GM12878 (cell line): ENCODE data around the gene RANBP3. TPM values are rescaled to one million over a fixed set of nuclear protein-coding genes. Genes with fewer than 3 reads are reported as not detected.

Experiments used
- ATAC-seq: fragments of 200-7000 bp; cut with Tn5 transposase; 3 replicates; pipeline ENCODE4 v1.9.1; 2020; ENCODE audit warnings: mild to moderate bottlenecking, moderate library complexity
- BruUV-seq: library from RNA; stranded (reverse); fragments of 400-500 nt; replicated peaks from 2 replicates; lab custom pipeline; 2021; lab: Mats Ljungman, UMichigan
- CTCF ChIA-PET: fragments of 300-600 bp; sonication (Branson Sonifier 250); formaldehyde crosslinking; extraction: SDS; loops from one replicate; lab custom pipeline; 2021; ENCODE audit warnings: inconsistent platforms; lab: Yijun Ruan, JAX
- POLR2A ChIA-PET: fragments of 350-600 bp; formaldehyde crosslinking; extraction: SDS; loops from one replicate; lab custom pipeline; 2021; ENCODE audit warnings: inconsistent platforms; lab: Charles Lee
- RAD21 ChIA-PET: fragments of 300-600 bp; sonication (Branson Sonifier 250); formaldehyde crosslinking; loops from one replicate; lab custom pipeline; 2023; ENCODE audit warnings: antibody characterized with exemption; ENCODE audit not compliant: unreplicated experiment; lab: Charles Lee
- SMC1A ChIA-PET: fragments of 300-600 bp; sonication (Branson Sonifier 250); formaldehyde crosslinking; loops from one replicate; lab custom pipeline; 2023; ENCODE audit not compliant: unreplicated experiment, uncharacterized antibody; lab: Charles Lee
- DNase-seq: peaks from one replicate; pipeline ENCODE4 v3.0.0-alpha.2; 2011; ENCODE audit warnings: low read depth, low spot score
- FAIRE-seq: peaks from 3 replicates; lab custom pipeline; 2011; peaks lifted over from hg19 to GRCh38; lab: Jason Lieb, UNC
- H2AFZ ChIP-seq: 2 replicates; pipeline ENCODE4 v1.6.0; 2011; ENCODE audit warnings: low read depth, low read length, control low read depth; ENCODE audit not compliant: control insufficient read depth
- H3K27ac ChIP-seq: 2 replicates; pipeline ENCODE4 v1.5.1; 2011; ENCODE audit warnings: control low read depth; ENCODE audit not compliant: control insufficient read depth, insufficient read depth
- H3K27me3 ChIP-seq, 2 experiments: replicated peaks in 1 of 2; 2 replicates each; pipeline versions ENCODE4 v1.6.0 to v1.6.1; 2011; ENCODE audit warnings: low read length in 1 of 2; ENCODE audit not compliant: control insufficient read depth in 2 of 2, insufficient read depth in 2 of 2
- H3K36me3 ChIP-seq, 2 experiments: 2 replicates each; pipeline ENCODE4 v1.5.1; 2011; ENCODE audit warnings: low read length in 1 of 2; ENCODE audit not compliant: control insufficient read depth in 2 of 2, insufficient read depth in 2 of 2
- H3K4me1 ChIP-seq: 2 replicates; pipeline ENCODE4 v1.6.1; 2011; ENCODE audit warnings: mild to moderate bottlenecking, low read length, moderate library complexity, mixed read lengths; ENCODE audit not compliant: control insufficient read depth, insufficient read depth
- H3K4me2 ChIP-seq: 2 replicates; pipeline ENCODE4 v1.6.0; 2011; ENCODE audit warnings: control low read depth; ENCODE audit not compliant: control insufficient read depth, insufficient read depth
- H3K4me3 ChIP-seq: fragments of 200-600 bp; sonication (generic); 2 replicates; pipeline ENCODE4 v1.5.1; 2016
- H3K79me2 ChIP-seq: 2 replicates; pipeline ENCODE4 v1.6.0; 2011; ENCODE audit warnings: low read length; ENCODE audit not compliant: control insufficient read depth, insufficient read depth
- H3K9ac ChIP-seq: 2 replicates; pipeline ENCODE4 v1.8.0; 2011; ENCODE audit warnings: low read length, control low read depth, mixed read lengths; ENCODE audit not compliant: control insufficient read depth, insufficient read depth
- H3K9me3 ChIP-seq: replicated peaks from 3 replicates; pipeline ENCODE4 v1.5.1; 2011; ENCODE audit warnings: mild to moderate bottlenecking, low read length; ENCODE audit not compliant: control insufficient read depth, insufficient read depth
- H4K20me1 ChIP-seq: 2 replicates; pipeline ENCODE4 v1.6.0; 2011; ENCODE audit not compliant: control insufficient read depth, insufficient read depth
- ATF7 ChIP-seq: fragments of 450-650 bp; IDR thresholded peaks from 2 replicates; pipeline ENCODE4 v1.6.1; 2016; ENCODE audit warnings: low read depth, mild to moderate bottlenecking
- CBX5 ChIP-seq: sonication (generic); IDR thresholded peaks from 2 replicates; pipeline ENCODE4 v1.6.1; 2016; ENCODE audit warnings: low read depth, moderate library complexity, mild to moderate bottlenecking, inconsistent platforms
- CHD2 ChIP-seq: IDR thresholded peaks from 2 replicates; pipeline ENCODE4 v1.6.1; 2011; ENCODE audit warnings: low read depth, low read length, improper control_type of control experiment, borderline replicate concordance
- CREM ChIP-seq: IDR thresholded peaks from 2 replicates; pipeline ENCODE4 v1.6.1; 2014; ENCODE audit warnings: antibody characterized with exemption, low read depth
- FOXK2 ChIP-seq: fragments of 450-650 bp; IDR thresholded peaks from 2 replicates; pipeline ENCODE4 v1.6.1; 2017; ENCODE audit warnings: mild to moderate bottlenecking, moderate library complexity
- KAT2A ChIP-seq: conservative IDR thresholded peaks from 2 replicates; pipeline ENCODE4 v1.6.1; 2011; ENCODE audit warnings: low read depth, low read length; ENCODE audit not compliant: control insufficient read depth
- KDM1A ChIP-seq: fragments of 200-600 bp; sonication (generic); IDR thresholded peaks from 2 replicates; pipeline ENCODE4 v1.6.1; 2016; ENCODE audit warnings: borderline replicate concordance
- KLF5 ChIP-seq: fragments of 450-650 bp; IDR thresholded peaks from 2 replicates; pipeline ENCODE4 v1.6.1; 2014; ENCODE audit warnings: mild to moderate bottlenecking; ENCODE audit not compliant: partially characterized antibody
- MXI1 ChIP-seq: fragments of 150-350 bp; IDR thresholded peaks from 2 replicates; pipeline ENCODE4 v1.6.1; 2011; ENCODE audit warnings: low read depth, mild to moderate bottlenecking, inconsistent platforms, low read length, improper control_type of control experiment
- NR2C2 ChIP-seq: IDR thresholded peaks from 2 replicates; pipeline ENCODE4 v1.6.1; 2011; ENCODE audit warnings: borderline replicate concordance, low read depth; ENCODE audit not compliant: control insufficient read depth, insufficient read length
- PML ChIP-seq: IDR thresholded peaks from 2 replicates; pipeline ENCODE4 v1.6.1; 2012; ENCODE audit warnings: low read length, inconsistent platforms
- RELB ChIP-seq: fragments of 450-650 bp; IDR thresholded peaks from 2 replicates; pipeline ENCODE4 v1.6.1; 2017; ENCODE audit warnings: low read depth, mild to moderate bottlenecking, moderate library complexity
- SIX5 ChIP-seq: IDR thresholded peaks from 2 replicates; pipeline ENCODE4 v1.6.1; 2011; ENCODE audit warnings: mild to moderate bottlenecking, low read depth, low read length, moderate library complexity; ENCODE audit not compliant: severe bottlenecking
- SKIL ChIP-seq: fragments of 450-650 bp; IDR thresholded peaks from 2 replicates; pipeline ENCODE4 v1.6.1; 2017; ENCODE audit warnings: mild to moderate bottlenecking, low read depth, inconsistent platforms; ENCODE audit not compliant: poor library complexity, severe bottlenecking
- ZNF217 ChIP-seq: fragments of 450-650 bp; IDR thresholded peaks from 2 replicates; pipeline ENCODE4 v1.6.1; 2017; ENCODE audit warnings: antibody characterized with exemption, mild to moderate bottlenecking
- WGBS: methylation state at CpG from one replicate; pipeline ENCODE4 v1.1.6; 2016; ENCODE audit warnings: low lambda C conversion rate; ENCODE audit not compliant: insufficient replicate concordance, insufficient coverage; ENCODE audit errors: missing lambda C conversion rate; 5-methylcytosine and 5-hydroxymethylcytosine counted together
- in situ Hi-C: fragments of 300-500 bp; cut with MboI; formaldehyde crosslinking; loops from 9 replicates; pipeline ENCODE4 v1.14.3; 2018; ENCODE audit warnings: mixed read lengths
- intact Hi-C: fragments of 100-400 bp; cut with micrococcal nuclease; formaldehyde crosslinking; loops from one replicate; pipeline ENCODE4 v1.14.2; 2022; ENCODE audit not compliant: unreplicated experiment
- polyA plus RNA-seq, 11 experiments: library from polyadenylated mRNA; depleted of rRNA in 4 of 11; unstranded in 6 of 11; stranded (reverse) in 5 of 11; fragments of >200 nt; fragmentation: Nextera tagmentation in 4 of 11; fragmentation: Illumina TruSeq in 1 of 11; extraction: Ambion mirVana in 4 of 11; extraction: Trizol in 1 of 11; gene quantifications; 1 replicate in 1 of 11; 2 replicates in 10 of 11; pipeline versions ENCODE4 v1.2.1 to v1.2.3, GENCODE V29; 2011 to 2016; ENCODE audit warnings: inconsistent platforms in 2 of 11, missing spikeins in 2 of 11, low read depth in 1 of 11
- total RNA-seq, 4 experiments: library from RNA; depleted of rRNA in 3 of 4; stranded (reverse); fragments of >200 nt in 3 of 4; fragmentation: Illumina TruSeq in 1 of 4; extraction: Trizol in 1 of 4; gene quantifications; 2 replicates each; pipeline versions ENCODE4 v1.2.1 to v1.2.3, GENCODE V29; 2013 to 2021
- TF ChIP-seq, protein P1 (sequence below): fragments of 450-650 bp; IDR thresholded peaks from 2 replicates; pipeline ENCODE4 v1.6.1; 2018; ENCODE audit warnings: mild to moderate bottlenecking, low read depth, moderate library complexity; ENCODE audit not compliant: partially characterized antibody

RANBP3 gene
- total and polyA plus RNA-seq, 10 of the 15 experiments (the other 5 are each of a cell fraction or from before 2014, with no cell fraction given) = 1.1 to 81.6 (median 60.0) TPM

DNA sequence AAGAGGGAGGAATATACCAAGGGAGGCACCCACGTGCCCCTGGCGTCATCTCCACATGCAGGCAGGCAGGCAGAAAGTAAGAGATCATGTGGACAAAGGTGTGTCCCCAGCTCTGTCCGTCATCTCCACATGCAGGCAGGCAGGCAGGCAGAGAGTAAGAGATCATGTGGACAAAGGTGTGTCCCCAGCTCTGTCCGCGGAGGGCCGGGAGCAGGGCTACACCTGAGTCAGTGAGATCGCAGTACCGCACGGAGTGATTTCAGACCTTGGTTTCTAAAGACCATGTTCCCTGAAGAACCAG lies 41.7 kb downstream of the RANBP3 start (continued):
- no peak for TF ChIP-seq MXI1
- TF ChIP-seq, all 136 proteins: peak for 0

DNA sequence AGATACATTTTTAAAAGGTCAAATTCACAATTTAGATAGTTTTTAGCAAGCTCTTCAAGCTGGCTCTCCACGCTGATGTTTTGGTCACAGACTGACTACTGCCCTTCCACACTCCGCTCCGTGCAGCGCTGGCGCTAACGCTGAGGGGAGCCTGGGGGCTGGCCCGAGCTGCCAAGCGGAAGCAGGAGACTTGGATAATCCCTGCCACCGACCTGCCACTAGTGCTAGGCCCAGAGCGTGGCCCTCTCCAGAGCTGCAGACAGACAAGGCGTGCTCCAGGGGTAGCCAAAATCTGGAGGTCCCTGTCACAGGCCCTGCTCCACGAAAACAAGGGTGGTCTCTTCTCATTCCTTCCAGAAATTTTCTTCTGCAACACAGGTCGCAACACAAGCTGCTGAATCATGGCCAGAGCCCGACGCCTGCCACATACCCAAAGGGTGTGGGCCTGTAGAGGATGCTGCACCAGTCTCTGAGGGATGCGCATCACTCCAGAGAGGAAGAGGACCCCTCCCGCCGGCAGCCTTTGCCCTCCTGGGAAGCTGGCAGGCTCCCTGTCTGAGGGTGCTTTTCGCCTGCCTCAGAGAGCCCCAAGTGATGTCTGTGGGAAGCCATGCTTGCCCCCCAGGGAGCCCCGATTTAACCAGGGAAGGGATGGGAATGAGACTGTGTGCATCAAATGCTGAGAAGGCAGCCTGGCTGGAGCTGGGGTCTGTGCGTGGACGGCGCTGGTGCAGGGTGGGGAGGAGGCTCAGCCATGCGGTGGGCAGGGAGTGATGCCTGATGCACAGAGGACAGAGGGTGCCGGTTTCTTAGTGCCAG lies 42.3 kb downstream of the RANBP3 start:
- RAD21 ChIA-PET = interaction anchor here (0.6 kb wide), 1 partner anchor 33 kb away, joined by 3 read pairs; no protein-coding TSS in a partner anchor
- Histone ChIP-seq H3K36me3 (peaks cover 10 to 40% of the 10 kb centered on the region in 2 experiments; a peak in 3 of 4 replicates), H3K27ac (no peak overlapping the region), H3K9ac (no peak overlapping the region), H2AFZ (no peak overlapping the region), H3K4me1 (no peaks in the 10 kb centered on the region), H3K9me3 (no peaks in the 10 kb centered on the region), H4K20me1 (no peaks in the 10 kb centered on the region), H3K4me2 (no peak overlapping the region), H3K27me3 (no peaks in the 10 kb centered on the region), H3K4me3 (no peak overlapping the region), H3K79me2 (no peaks in the 10 kb centered on the region)
- FAIRE-seq (no peak), DNase-seq (no peak), ATAC-seq (no peak)
- SMC1A ChIA-PET = no interaction called here
- intact Hi-C loops (no loop called here), in situ Hi-C loops (no loop called here)
- WGBS = 97% methylated on average over 25 of the region's 25 CpGs
- POLR2A ChIA-PET = no interaction called here
- BruUV-seq = no TSS peak
- CTCF ChIA-PET = no interaction called here
- TF ChIP-seq CBX5 (no peak), KAT2A (no peak), NR2C2 (no peak), SIX5 (no peak), KLF5 (no peak), KDM1A (no peak), ZNF217 (no peak), ATF7 (no peak), CREM (no peak), SKIL (no peak), CHD2 (no peak), RELB (no peak), FOXK2 (no peak), PML (no peak)
- TF ChIP-seq, protein P1, sequence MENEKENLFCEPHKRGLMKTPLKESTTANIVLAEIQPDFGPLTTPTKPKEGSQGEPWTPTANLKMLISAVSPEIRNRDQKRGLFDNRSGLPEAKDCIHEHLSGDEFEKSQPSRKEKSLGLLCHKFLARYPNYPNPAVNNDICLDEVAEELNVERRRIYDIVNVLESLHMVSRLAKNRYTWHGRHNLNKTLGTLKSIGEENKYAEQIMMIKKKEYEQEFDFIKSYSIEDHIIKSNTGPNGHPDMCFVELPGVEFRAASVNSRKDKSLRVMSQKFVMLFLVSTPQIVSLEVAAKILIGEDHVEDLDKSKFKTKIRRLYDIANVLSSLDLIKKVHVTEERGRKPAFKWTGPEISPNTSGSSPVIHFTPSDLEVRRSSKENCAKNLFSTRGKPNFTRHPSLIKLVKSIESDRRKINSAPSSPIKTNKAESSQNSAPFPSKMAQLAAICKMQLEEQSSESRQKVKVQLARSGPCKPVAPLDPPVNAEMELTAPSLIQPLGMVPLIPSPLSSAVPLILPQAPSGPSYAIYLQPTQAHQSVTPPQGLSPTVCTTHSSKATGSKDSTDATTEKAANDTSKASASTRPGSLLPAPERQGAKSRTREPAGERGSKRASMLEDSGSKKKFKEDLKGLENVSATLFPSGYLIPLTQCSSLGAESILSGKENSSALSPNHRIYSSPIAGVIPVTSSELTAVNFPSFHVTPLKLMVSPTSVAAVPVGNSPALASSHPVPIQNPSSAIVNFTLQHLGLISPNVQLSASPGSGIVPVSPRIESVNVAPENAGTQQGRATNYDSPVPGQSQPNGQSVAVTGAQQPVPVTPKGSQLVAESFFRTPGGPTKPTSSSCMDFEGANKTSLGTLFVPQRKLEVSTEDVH = no peak
